G401 (cell line): ENCODE data around the gene PHACTR1. TPM values are rescaled to one million over a fixed set of nuclear protein-coding genes. Genes with fewer than 3 reads are reported as not detected.
"Not testable (repeated sequence)": the region's sequence is repeated elsewhere in the genome, so short reads cannot be mapped to it uniquely, and the experiment has no call there.

Experiments used
- DNase-seq: peaks from one replicate; pipeline ENCODE4 v3.0.0-alpha.2; 2015; ENCODE audit warnings: low spot score
- in situ Hi-C: cut with HindIII; loops from 2 replicates; pipeline ENCODE4 v1.10.0; 2016; ENCODE audit warnings: low sequenced_read_pairs, mixed read lengths
- total RNA-seq: library from RNA; depleted of rRNA; stranded (reverse); fragments of >200 nt; shearing (Covaris generic); gene quantifications from 2 replicates; pipeline ENCODE4 v1.2.3, GENCODE V29; 2014

PHACTR1 gene
- total RNA-seq, 1 experiment from 2014 or later: not detected

GRCh38 chr6:13319891-13320564, 603.5 kb downstream of the PHACTR1 start:
- in situ Hi-C loops: no loop called here
- no peak for DNase-seq

- in situ Hi-C loops, DNase-seq: not testable (repeated sequence)
Measured at GRCh38 chr6:13326031-13326586, 609.5 kb downstream of the PHACTR1 start.

- in situ Hi-C loops: no loop called here
- DNase-seq: no peak
Measured at GRCh38 chr6:13327691-13328075, 611.1 kb downstream of the PHACTR1 start.

- DNase-seq: peak; percentile 87
- in situ Hi-C loops: no loop called here
Measured at GRCh38 chr6:13328076-13328874, 611.7 kb downstream of the PHACTR1 start, which contains the start of gene TBC1D7. TSS of gene TBC1D7 (minus strand) at chr6:13328537. CDS start at chr6:13326898, 1,639 bp downstream.

- in situ Hi-C loops: no loop called here
- DNase-seq: no peak
Measured at GRCh38 chr6:13328875-13329183, 612.3 kb downstream of the PHACTR1 start.

- peak; percentile 50 for DNase-seq
- in situ Hi-C loops: no loop called here
Measured at GRCh38 chr6:13331516-13332348, 615.2 kb downstream of the PHACTR1 start.

GRCh38 chr6:13332349-13332706, 615.8 kb downstream of the PHACTR1 start:
- no peak for DNase-seq
- in situ Hi-C loops: no loop called here

GRCh38 chr6:13334953-13335352, 618.4 kb downstream of the PHACTR1 start:
- in situ Hi-C loops: no loop called here
- DNase-seq: no peak

GRCh38 chr6:13336553-13336952, 620.0 kb downstream of the PHACTR1 start:
- DNase-seq: peak; percentile 85
- in situ Hi-C loops: no loop called here

GRCh38 chr6:13338038-13338437, 621.5 kb downstream of the PHACTR1 start:
- in situ Hi-C loops: no loop called here
- DNase-seq: no peak
